HG03558 (cell line): ENCODE data around the gene PFKL.

Experiments
- ATAC-seq: cut with Tn5 transposase; IDR thresholded peaks from one replicate; pipeline ENCODE4 v1.9.1; 2021; ENCODE audit warnings: moderate number of reproducible peaks; ENCODE audit not compliant: unreplicated experiment; ENCODE audit errors: extremely low read depth

Gene PFKL

GRCh38 chr21:44374601-44375280 is 74.9 kb downstream of the PFKL start:
- no peak for ATAC-seq

GRCh38 chr21:44375281-44375651 is 75.4 kb downstream of the PFKL start:
- ATAC-seq: no peak

GRCh38 chr21:44375761-44376241 is 75.9 kb downstream of the PFKL start:
- ATAC-seq: no peak

DNA sequence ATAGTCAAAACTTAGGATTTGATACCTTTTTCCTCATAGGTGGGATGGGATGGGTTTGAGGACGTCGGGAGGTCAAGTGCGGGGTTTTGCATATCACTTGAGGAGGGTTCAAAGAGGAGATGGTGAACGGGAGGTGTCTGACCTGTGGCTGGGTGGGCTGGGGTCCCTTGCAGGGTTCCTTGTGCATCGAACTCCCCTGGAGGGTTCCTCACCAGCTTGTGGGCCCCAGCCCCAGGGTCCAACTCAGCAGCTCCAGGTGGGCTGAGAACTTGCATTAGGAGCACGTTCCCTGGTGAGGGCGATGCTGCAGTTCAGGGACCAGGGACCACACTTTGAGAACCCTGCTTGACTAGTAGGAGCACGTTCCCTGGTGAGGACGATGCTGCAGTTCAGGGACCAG is 76.8 kb downstream of the PFKL start:
- ATAC-seq: no peak
